Stimulated activated CD4-positive, alpha-beta T cell treated with anti-CD3 and anti-CD28 coated beads, Interleukin-15, amount 100 ng/mL, for 1 hour (primary cell): ENCODE results near the gene TIMM9.
A peak's percentile ranks its signal among the peaks of the same experiment; 100 is the strongest.
"Not testable (repeated sequence)": the region's sequence is repeated elsewhere in the genome, so short reads cannot be mapped to it uniquely, and the experiment has no call there.

Experiments
- DNase-seq, 2 donors: peaks; one replicate each; pipeline ENCODE4 v3.0.0-alpha.2; 2020; ENCODE audit warnings: low read depth in 1 of 2, low spot score in 1 of 2

TIMM9 gene

GRCh38 chr14:58398895-58399294 lies 28.4 kb downstream of the TIMM9 start:
- no peak for DNase-seq

GRCh38 chr14:58398495-58398894 lies 28.8 kb downstream of the TIMM9 start:
- DNase-seq: no peak

GRCh38 chr14:58397156-58397555 lies 30.2 kb downstream of the TIMM9 start:
- DNase-seq: no peak

- DNase-seq: peak; percentile 45 to 63
Observed at GRCh38 chr14:58395812-58396788, 31.2 kb downstream of the TIMM9 start, which contains the start of gene TOMM20L. TSS of gene TOMM20L (plus strand) at chr14:58395930. CDS start at chr14:58395958, 28 bp downstream.

GRCh38 chr14:58395562-58395811 lies 31.8 kb downstream of the TIMM9 start:
- no peak for DNase-seq

- no peak for DNase-seq
Observed at GRCh38 chr14:58390830-58391229, 36.5 kb downstream of the TIMM9 start.

GRCh38 chr14:58376791-58377190 lies 50.5 kb downstream of the TIMM9 start:
- DNase-seq: no peak

DNA sequence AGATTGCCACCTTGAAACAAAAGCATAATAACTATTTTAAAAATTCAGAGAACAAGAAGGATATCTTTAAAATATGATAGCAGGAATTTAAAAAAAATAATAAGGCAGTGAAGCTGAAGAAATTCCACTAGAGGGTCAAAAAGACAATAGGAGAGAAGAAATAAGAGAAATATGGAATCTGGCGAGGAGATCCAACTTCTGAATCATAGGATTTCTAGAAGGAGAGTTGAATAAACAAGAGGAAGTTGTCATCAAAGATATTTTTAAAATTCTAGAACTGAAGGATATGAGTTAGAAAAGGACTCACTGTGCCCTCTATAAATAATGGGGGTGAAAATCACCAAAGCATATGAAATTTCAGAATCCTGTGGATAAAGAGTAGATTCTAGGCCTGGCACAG lies 58.4 kb downstream of the TIMM9 start:
- no peak for DNase-seq

DNA sequence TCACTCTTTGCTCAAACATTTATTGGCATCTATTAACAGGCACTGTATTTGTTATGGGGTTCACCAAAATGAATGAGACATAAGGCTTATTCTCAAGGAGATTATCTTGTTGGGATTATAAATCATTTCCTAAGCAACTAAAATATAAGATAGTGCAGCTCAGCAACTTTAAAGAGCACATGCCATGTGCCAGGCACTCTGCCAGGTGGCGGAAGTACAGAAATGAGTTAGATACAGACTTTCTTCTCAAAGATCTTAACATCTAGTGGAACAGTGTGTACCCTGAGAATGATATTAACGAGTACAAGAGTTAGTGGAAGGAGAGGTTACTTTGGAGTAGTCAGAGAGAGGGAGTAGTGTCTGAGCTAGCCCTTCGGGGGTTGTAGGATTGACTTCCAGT lies 60.0 kb downstream of the TIMM9 start:
- DNase-seq: no peak

DNA sequence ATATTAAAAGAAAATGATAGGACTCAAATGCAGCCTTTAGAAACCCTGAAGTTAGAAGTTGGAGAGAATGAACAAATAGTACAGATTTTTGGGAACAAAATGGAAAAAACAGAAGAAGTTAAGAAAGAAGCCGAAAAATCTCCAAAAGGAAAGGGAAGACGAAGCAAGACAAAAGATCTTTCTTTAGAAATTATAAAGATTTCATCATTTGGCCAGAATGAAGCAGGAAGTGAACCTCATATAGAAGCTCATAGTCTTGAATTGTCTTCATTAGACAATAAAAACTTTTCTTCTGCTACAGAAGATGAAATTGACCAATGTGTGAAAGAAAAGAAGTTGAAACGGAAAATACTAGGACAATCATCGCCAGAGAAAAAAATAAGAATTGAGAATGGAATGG lies 63.0 kb downstream of the TIMM9 start:
- DNase-seq: no peak

GRCh38 chr14:58362798-58363412 lies 64.4 kb downstream of the TIMM9 start:
- no peak for DNase-seq

DNA sequence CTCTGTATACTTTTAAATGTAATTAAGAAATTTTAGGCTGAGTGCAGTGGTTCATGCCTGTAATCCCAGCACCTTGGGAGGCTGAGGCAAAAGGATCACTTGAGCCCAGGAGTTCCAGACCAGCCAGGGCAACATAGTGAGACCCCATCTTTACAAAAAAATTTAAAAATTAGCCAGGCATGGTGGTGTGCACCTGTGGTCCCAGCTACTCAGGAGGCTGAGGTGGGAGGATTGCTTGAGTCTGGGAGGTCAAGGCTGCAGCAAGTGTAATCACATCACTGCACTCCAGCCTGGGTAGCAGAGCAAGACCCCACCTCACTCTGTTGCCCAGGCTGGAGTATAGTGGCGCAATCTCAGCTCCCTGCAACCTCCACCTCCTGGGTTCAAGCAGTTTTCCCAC lies 65.1 kb downstream of the TIMM9 start:
- DNase-seq: not testable (repeated sequence)
